Measurements from ENCODE around the gene TNFRSF1A. TPM values are rescaled to one million over a fixed set of nuclear protein-coding genes. Genes with fewer than 3 reads are reported as not detected.

The TNFRSF1A gene
- polyA plus RNA-seq, 2 of the 4 experiments (the other 2 are of a cell fraction), result 416 to 460 TPM

GRCh38 chr12:6364044-6364374 is 22.1 kb upstream of the TNFRSF1A start:
- no peak for FAIRE-seq

GRCh38 chr12:6363330-6364043 is 21.6 kb upstream of the TNFRSF1A start:
- CTCF ChIA-PET, result interaction anchor here (0.6 to 24.7 kb wide), 10 partner anchors 8 to 175 kb away, joined by 3 to 705 read pairs (median 6); partner anchors contain the start of genes LTBR and TNFRSF1A
- POLR2A ChIA-PET, result interaction anchor here (0.8 to 3.5 kb wide), 15 partner anchors 8 to 171 kb away, joined by 3 to 76 read pairs (median 11); partner anchors contain the start of genes GAPDH, LTBR, TNFRSF1A and VAMP1
- peaks cover 54% of the 10 kb centered on the region for H3K4me1 ChIP-seq
- H3K9me3 ChIP-seq, result no peaks in the 10 kb centered on the region
- peak; percentile 80 to 81 for ATAC-seq
- peak overlapping the region; percentile 75 for H3K4me2 ChIP-seq
- under 1% methylated on average over 30 of the region's 59 CpGs for WGBS (ENCODE audit: missing lambda C conversion rate)
- TF ChIP-seq CTCF (IDR thresholded peaks at IDR 0.05) (peak; percentile 18; the same call in 1 of the 3 replicates), BHLHE40 (IDR thresholded peaks at IDR 0.05; ENCODE audit: low read depth, low read length) (no peak), ESRRA (IDR thresholded peaks at IDR 0.05; ENCODE audit: borderline replicate concordance, low read length) (peak; percentile 83; the same call in 1 of the 2 replicates), GATA3 (IDR thresholded peaks at IDR 0.05; ENCODE audit: borderline replicate concordance) (0 out of 2 replicates have a peak, but pooled peaks have one; percentile 21), REST (IDR thresholded peaks at IDR 0.05) (peak; percentile 37; the same call in 1 of the 2 replicates), NPAS2 (CRISPR knock-in tag; IDR thresholded peaks at IDR 0.05; ENCODE audit: borderline replicate concordance) (no peak), MAX (IDR thresholded peaks at IDR 0.05) (peak; percentile 63), RAD21 (conservative IDR thresholded peaks at IDR 0.05 in 1 of 2, IDR thresholded peaks at IDR 0.05 in 1 of 2) (peak; percentile 5 to 7; a peak in 2 of 5 replicates), BCL3 (IDR thresholded peaks at IDR 0.05) (peak; percentile 89), JUN (IDR thresholded peaks at IDR 0.05) (peak; percentile 75 to 91; a peak in 4 of 5 replicates), POLR2A (IDR thresholded peaks at IDR 0.05; ENCODE audit: low read length) (peak; percentile 77), E2F6 (IDR thresholded peaks at IDR 0.05; ENCODE audit: borderline replicate concordance, low read depth) (peak; percentile 41; the same call in 1 of the 2 replicates), TFCP2L1 (CRISPR knock-in tag; IDR thresholded peaks at IDR 0.05) (peak; percentile 40; the same call in 1 of the 2 replicates), PBX3 (IDR thresholded peaks at IDR 0.05) (peak; percentile 48), HEYL (CRISPR knock-in tag; IDR thresholded peaks at IDR 0.05) (no peak)
- FAIRE-seq, result no peak
- peak; percentile 90 to 97 for DNase-seq (ENCODE audit: low read depth in 1 of 2, low spot score in 1 of 2)
- H3K4me3 ChIP-seq, result peak overlapping the region; percentile 65
- H3K27ac ChIP-seq, result peak overlapping the region; percentile 98

More at GRCh38 chr12:6364044-6364374, 22.1 kb upstream of the TNFRSF1A start:
- H3K27ac ChIP-seq, result peak overlapping the region; percentile 98
- ATAC-seq, result no peak
- POLR2A ChIA-PET, result interaction anchor here (0.9 to 3.5 kb wide), 13 partner anchors 8 to 170 kb away, joined by 3 to 76 read pairs (median 11); partner anchors contain the start of genes GAPDH, LTBR, TNFRSF1A and VAMP1
- H3K9me3 ChIP-seq, result no peaks in the 10 kb centered on the region
- H3K4me2 ChIP-seq, result peak overlapping the region; percentile 75
- H3K4me1 ChIP-seq, result peaks cover 59% of the 10 kb centered on the region
- TF ChIP-seq ZSCAN20 (CRISPR knock-in tag; IDR thresholded peaks at IDR 0.05) (0 out of 2 replicates have a peak, but pooled peaks have one; percentile 35), EHF (CRISPR knock-in tag; IDR thresholded peaks at IDR 0.05) (0 out of 2 replicates have a peak, but pooled peaks have one; percentile 9), MAZ (IDR thresholded peaks at IDR 0.05; ENCODE audit: borderline replicate concordance, low read depth, low read length) (no peak)
- no peak for DNase-seq (ENCODE audit: low read depth in 1 of 2, low spot score in 1 of 2)
- 2% methylated on average over 14 of the region's 15 CpGs for WGBS (ENCODE audit: missing lambda C conversion rate)
- peak overlapping the region; percentile 65 for H3K4me3 ChIP-seq
- CTCF ChIA-PET, result interaction anchor here (1.2 to 24.7 kb wide), 6 partner anchors 10 to 174 kb away, joined by 4 to 705 read pairs (median 6); partner anchors contain the start of genes LTBR and TNFRSF1A
